GM12878 (cell line): ENCODE measurements around the gene SSPN. TPM values are rescaled to one million over a fixed set of nuclear protein-coding genes. Genes with fewer than 3 reads are reported as not detected.

Experiments used
- ATAC-seq: fragments of 200-7000 bp; cut with Tn5 transposase; 3 replicates; pipeline ENCODE4 v1.9.1; 2020; ENCODE audit warnings: mild to moderate bottlenecking, moderate library complexity
- BruUV-seq: library from RNA; stranded (reverse); fragments of 400-500 nt; replicated peaks from 2 replicates; lab custom pipeline; 2021; lab: Mats Ljungman, UMichigan
- CTCF ChIA-PET: fragments of 300-600 bp; sonication (Branson Sonifier 250); formaldehyde crosslinking; extraction: SDS; loops from one replicate; lab custom pipeline; 2021; ENCODE audit warnings: inconsistent platforms; lab: Yijun Ruan, JAX
- POLR2A ChIA-PET: fragments of 350-600 bp; formaldehyde crosslinking; extraction: SDS; loops from one replicate; lab custom pipeline; 2021; ENCODE audit warnings: inconsistent platforms; lab: Charles Lee
- RAD21 ChIA-PET: fragments of 300-600 bp; sonication (Branson Sonifier 250); formaldehyde crosslinking; loops from one replicate; lab custom pipeline; 2023; ENCODE audit warnings: antibody characterized with exemption; ENCODE audit not compliant: unreplicated experiment; lab: Charles Lee
- SMC1A ChIA-PET: fragments of 300-600 bp; sonication (Branson Sonifier 250); formaldehyde crosslinking; loops from one replicate; lab custom pipeline; 2023; ENCODE audit not compliant: unreplicated experiment, uncharacterized antibody; lab: Charles Lee
- DNase-seq: peaks from one replicate; pipeline ENCODE4 v3.0.0-alpha.2; 2011; ENCODE audit warnings: low read depth, low spot score
- FAIRE-seq: peaks from 3 replicates; lab custom pipeline; 2011; peaks lifted over from hg19 to GRCh38; lab: Jason Lieb, UNC
- H2AFZ ChIP-seq: 2 replicates; pipeline ENCODE4 v1.6.0; 2011; ENCODE audit warnings: low read depth, low read length, control low read depth; ENCODE audit not compliant: control insufficient read depth
- H3K27ac ChIP-seq: 2 replicates; pipeline ENCODE4 v1.5.1; 2011; ENCODE audit warnings: control low read depth; ENCODE audit not compliant: control insufficient read depth, insufficient read depth
- H3K27me3 ChIP-seq, 2 experiments: replicated peaks in 1 of 2; 2 replicates each; pipeline versions ENCODE4 v1.6.0 to v1.6.1; 2011; ENCODE audit warnings: low read length in 1 of 2; ENCODE audit not compliant: control insufficient read depth in 2 of 2, insufficient read depth in 2 of 2
- H3K36me3 ChIP-seq, 2 experiments: 2 replicates each; pipeline ENCODE4 v1.5.1; 2011; ENCODE audit warnings: low read length in 1 of 2; ENCODE audit not compliant: control insufficient read depth in 2 of 2, insufficient read depth in 2 of 2
- H3K4me1 ChIP-seq: 2 replicates; pipeline ENCODE4 v1.6.1; 2011; ENCODE audit warnings: mild to moderate bottlenecking, low read length, moderate library complexity, mixed read lengths; ENCODE audit not compliant: control insufficient read depth, insufficient read depth
- H3K4me2 ChIP-seq: 2 replicates; pipeline ENCODE4 v1.6.0; 2011; ENCODE audit warnings: control low read depth; ENCODE audit not compliant: control insufficient read depth, insufficient read depth
- H3K4me3 ChIP-seq: fragments of 200-600 bp; sonication (generic); 2 replicates; pipeline ENCODE4 v1.5.1; 2016
- H3K79me2 ChIP-seq: 2 replicates; pipeline ENCODE4 v1.6.0; 2011; ENCODE audit warnings: low read length; ENCODE audit not compliant: control insufficient read depth, insufficient read depth
- H3K9ac ChIP-seq: 2 replicates; pipeline ENCODE4 v1.8.0; 2011; ENCODE audit warnings: low read length, control low read depth, mixed read lengths; ENCODE audit not compliant: control insufficient read depth, insufficient read depth
- H3K9me3 ChIP-seq: replicated peaks from 3 replicates; pipeline ENCODE4 v1.5.1; 2011; ENCODE audit warnings: mild to moderate bottlenecking, low read length; ENCODE audit not compliant: control insufficient read depth, insufficient read depth
- H4K20me1 ChIP-seq: 2 replicates; pipeline ENCODE4 v1.6.0; 2011; ENCODE audit not compliant: control insufficient read depth, insufficient read depth
- BMI1 ChIP-seq: fragments of 450-650 bp; IDR thresholded peaks from 2 replicates; pipeline ENCODE4 v1.6.1; 2016; ENCODE audit warnings: mild to moderate bottlenecking, moderate library complexity, borderline replicate concordance
- CHD4 ChIP-seq: fragments of 200-600 bp; sonication (generic); IDR thresholded peaks from 2 replicates; pipeline ENCODE4 v1.6.1; 2016; ENCODE audit warnings: mild to moderate bottlenecking
- GABPA ChIP-seq: IDR thresholded peaks from 2 replicates; pipeline ENCODE4 v1.6.1; 2014; ENCODE audit warnings: antibody characterized with exemption, low read depth, mild to moderate bottlenecking, inconsistent platforms
- MTA2 ChIP-seq: fragments of 450-650 bp; IDR thresholded peaks from 2 replicates; pipeline ENCODE4 v1.6.1; 2016; ENCODE audit warnings: low read depth, mild to moderate bottlenecking, moderate library complexity
- POLR2AphosphoS5 ChIP-seq: IDR thresholded peaks from 2 replicates; pipeline ENCODE4 v1.6.1; 2011; ENCODE audit warnings: mild to moderate bottlenecking, low read length, inconsistent platforms
- WGBS: methylation state at CpG from one replicate; pipeline ENCODE4 v1.1.6; 2016; ENCODE audit warnings: low lambda C conversion rate; ENCODE audit not compliant: insufficient replicate concordance, insufficient coverage; ENCODE audit errors: missing lambda C conversion rate; 5-methylcytosine and 5-hydroxymethylcytosine counted together
- in situ Hi-C: fragments of 300-500 bp; cut with MboI; formaldehyde crosslinking; loops from 9 replicates; pipeline ENCODE4 v1.14.3; 2018; ENCODE audit warnings: mixed read lengths
- intact Hi-C: fragments of 100-400 bp; cut with micrococcal nuclease; formaldehyde crosslinking; loops from one replicate; pipeline ENCODE4 v1.14.2; 2022; ENCODE audit not compliant: unreplicated experiment
- polyA plus RNA-seq, 11 experiments: library from polyadenylated mRNA; depleted of rRNA in 4 of 11; unstranded in 6 of 11; stranded (reverse) in 5 of 11; fragments of >200 nt; fragmentation: Nextera tagmentation in 4 of 11; fragmentation: Illumina TruSeq in 1 of 11; extraction: Ambion mirVana in 4 of 11; extraction: Trizol in 1 of 11; gene quantifications; 1 replicate in 1 of 11; 2 replicates in 10 of 11; pipeline versions ENCODE4 v1.2.1 to v1.2.3, GENCODE V29; 2011 to 2016; ENCODE audit warnings: inconsistent platforms in 2 of 11, missing spikeins in 2 of 11, low read depth in 1 of 11
- total RNA-seq, 4 experiments: library from RNA; depleted of rRNA in 3 of 4; stranded (reverse); fragments of >200 nt in 3 of 4; fragmentation: Illumina TruSeq in 1 of 4; extraction: Trizol in 1 of 4; gene quantifications; 2 replicates each; pipeline versions ENCODE4 v1.2.1 to v1.2.3, GENCODE V29; 2013 to 2021

SSPN gene
- total and polyA plus RNA-seq, 10 of the 15 experiments (the other 5 are each of a cell fraction or from before 2014, with no cell fraction given) = 0.04 to 0.41 (median 0.28) TPM; not detected in 5

DNA sequence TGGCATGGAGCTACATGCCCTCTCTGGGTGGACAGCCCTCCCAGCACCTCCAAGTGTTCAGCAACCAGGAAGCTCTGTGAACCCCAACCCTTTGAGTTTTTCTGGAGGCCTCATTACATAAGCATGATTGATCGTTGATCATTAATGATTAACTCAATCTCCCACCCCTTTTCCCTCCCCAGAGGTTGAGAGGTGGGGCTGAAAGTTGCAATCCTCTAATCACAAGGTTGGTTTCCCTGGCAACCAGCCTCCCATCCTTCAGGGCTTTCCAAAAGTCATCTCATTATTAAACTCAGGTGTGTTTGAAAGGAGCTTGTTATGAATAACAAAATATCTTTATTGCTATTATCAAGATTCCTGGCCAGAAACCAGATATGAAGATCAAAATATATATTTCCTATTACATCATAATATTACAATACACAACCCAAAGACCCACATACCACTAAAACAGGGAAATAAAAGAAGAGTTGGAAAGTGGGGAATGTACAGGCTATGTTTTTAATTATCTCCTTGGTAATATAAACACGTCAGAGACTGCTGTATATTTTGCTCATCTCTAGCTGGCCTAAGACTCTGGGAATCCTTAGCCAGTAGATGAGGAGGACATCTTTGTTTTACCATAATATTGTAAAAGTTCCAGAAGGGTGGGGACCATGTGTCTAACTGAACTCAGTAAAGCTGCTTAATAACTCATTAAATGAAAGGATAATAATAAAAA is 73.6 kb downstream of the SSPN start:
- H3K4me3 ChIP-seq = no peak overlapping the region
- ChIA-PET SMC1A (interaction anchor here (0.6 to 11.8 kb wide), 20 partner anchors 9 to 827 kb away, joined by 3 to 203 read pairs (median 4); partner anchors contain the start of gene SSPN), CTCF (interaction anchor here (0.7 to 1.5 kb wide), 7 partner anchors 29 to 174 kb away, joined by 3 to 6 read pairs (median 3); partner anchors contain the start of gene BHLHE41), RAD21 (interaction anchor here (0.7 to 9.6 kb wide), 7 partner anchors 9 to 150 kb away, joined by 3 to 111 read pairs (median 3); no protein-coding TSS in a partner anchor), POLR2A (interaction anchor here (0.9 to 1.1 kb wide), 2 partner anchors 10 to 106 kb away, joined by 3 read pairs; no protein-coding TSS in a partner anchor)
- BruUV-seq = no TSS peak
- 35% methylated on average over 2 of the region's 2 CpGs for WGBS
- FAIRE-seq = no peak
- no peaks in the 10 kb centered on the region; a peak in 2 of 4 replicates for H3K27me3 ChIP-seq
- intact Hi-C loops (no loop called here), in situ Hi-C loops (no loop called here)
- H3K27ac ChIP-seq = no peak overlapping the region
- no peak for DNase-seq
- peaks cover 2% of the 10 kb centered on the region; the same call in 2 of the 3 replicates for H3K9me3 ChIP-seq
- H3K4me1 ChIP-seq = peaks cover 27% of the 10 kb centered on the region
- peak; percentile 8; the same call in 2 of the 3 replicates for ATAC-seq
- H2AFZ ChIP-seq = no peak overlapping the region
- H3K36me3 ChIP-seq = no peaks in the 10 kb centered on the region
- H4K20me1 ChIP-seq = no peaks in the 10 kb centered on the region
- TF ChIP-seq CHD4 (no peak), MTA2 (no peak), POLR2AphosphoS5 (no peak), GABPA (no peak), BMI1 (peak; percentile 41; the same call in 1 of the 2 replicates)
- H3K79me2 ChIP-seq = no peaks in the 10 kb centered on the region
- no peak overlapping the region for H3K4me2 ChIP-seq
- H3K9ac ChIP-seq = no peak overlapping the region
